Upper lobe of left lung (tissue), 4 donors: ENCODE measurements around the gene MRPS23.

Experiments
- CTCF ChIP-seq, 6 experiments: fragments of 450-650 bp in 4 of 6; fragments of 200-600 bp in 2 of 6; sonication (generic) in 2 of 6; IDR thresholded peaks; one replicate each; pipeline ENCODE4 v1.5.1; 2016 to 2019; ENCODE audit warnings: antibody characterized with exemption in 6 of 6
- POLR2A ChIP-seq, 4 donors: fragments of 450-650 bp; IDR thresholded peaks; one replicate each; pipeline ENCODE4 v1.5.1; 2016 to 2017; ENCODE audit warnings: antibody characterized with exemption in 4 of 4, mild to moderate bottlenecking in 2 of 4
- POLR2AphosphoS5 ChIP-seq, 2 donors: sonication (generic); formaldehyde crosslinking; IDR thresholded peaks; one replicate each; pipeline ENCODE4 v1.5.1; 2017; ENCODE audit warnings: antibody characterized with exemption in 2 of 2

- TF ChIP-seq CTCF (IDR thresholded peaks at IDR 0.05) (no peak), POLR2A (IDR thresholded peaks at IDR 0.05) (no peak), POLR2AphosphoS5 (IDR thresholded peaks at IDR 0.05) (no peak)
Measured at GRCh38 chr17:57887161-57887560, 37.3 kb upstream of the MRPS23 start.
